Stimulated activated CD4-positive, alpha-beta T cell treated with anti-CD3 and anti-CD28 coated beads, Interleukin-1b, Interleukin-23, amount 100 ng/mL, for 24 hours (primary cell): ENCODE measurements around the gene LRP2.
"Not testable (repeated sequence)": the region's sequence is repeated elsewhere in the genome, so short reads cannot be mapped to it uniquely, and the experiment has no call there.

ENCODE experiments used
- DNase-seq, 4 experiments: peaks; one replicate each; pipeline ENCODE4 v3.0.0-alpha.2; 2020; ENCODE audit warnings: low read depth in 4 of 4, low spot score in 1 of 4

Gene LRP2

DNA sequence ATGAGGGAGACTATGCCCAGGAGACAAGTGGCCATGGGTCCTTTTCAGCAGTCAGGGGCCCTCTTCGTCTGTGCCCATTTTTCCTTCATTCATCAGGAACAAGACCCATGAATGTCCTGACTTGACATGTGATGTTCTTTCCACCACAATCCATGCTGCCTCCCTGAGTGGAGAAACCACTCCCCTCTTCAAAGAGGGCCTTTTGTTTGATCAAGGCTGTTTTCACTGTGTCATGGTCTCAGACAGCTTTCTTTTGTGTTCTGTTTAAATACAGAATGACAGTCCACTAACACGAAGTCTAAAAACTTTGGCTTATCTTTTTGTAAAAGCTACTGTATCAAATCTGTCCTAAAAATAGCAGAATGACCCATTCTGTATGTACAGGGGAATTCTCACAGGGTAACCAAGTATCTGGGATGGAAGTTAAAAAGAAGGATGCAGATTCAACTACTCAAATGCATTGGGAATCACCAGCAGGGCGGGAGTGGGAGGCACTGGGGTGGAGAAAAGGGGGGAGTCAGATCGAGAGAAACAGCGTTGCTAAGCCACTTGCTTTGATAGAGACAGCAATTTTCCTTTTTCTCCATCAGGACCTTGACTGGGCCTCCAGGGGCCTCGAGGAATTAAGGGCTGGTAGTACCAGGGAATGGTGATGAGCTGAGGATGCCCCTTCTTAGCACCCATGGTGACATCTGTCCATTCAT lies 13.9 kb downstream of the LRP2 start:
- DNase-seq, result no peak

GRCh38 chr2:169345486-169346437 lies 16.6 kb downstream of the LRP2 start:
- DNase-seq, result no peak

DNA sequence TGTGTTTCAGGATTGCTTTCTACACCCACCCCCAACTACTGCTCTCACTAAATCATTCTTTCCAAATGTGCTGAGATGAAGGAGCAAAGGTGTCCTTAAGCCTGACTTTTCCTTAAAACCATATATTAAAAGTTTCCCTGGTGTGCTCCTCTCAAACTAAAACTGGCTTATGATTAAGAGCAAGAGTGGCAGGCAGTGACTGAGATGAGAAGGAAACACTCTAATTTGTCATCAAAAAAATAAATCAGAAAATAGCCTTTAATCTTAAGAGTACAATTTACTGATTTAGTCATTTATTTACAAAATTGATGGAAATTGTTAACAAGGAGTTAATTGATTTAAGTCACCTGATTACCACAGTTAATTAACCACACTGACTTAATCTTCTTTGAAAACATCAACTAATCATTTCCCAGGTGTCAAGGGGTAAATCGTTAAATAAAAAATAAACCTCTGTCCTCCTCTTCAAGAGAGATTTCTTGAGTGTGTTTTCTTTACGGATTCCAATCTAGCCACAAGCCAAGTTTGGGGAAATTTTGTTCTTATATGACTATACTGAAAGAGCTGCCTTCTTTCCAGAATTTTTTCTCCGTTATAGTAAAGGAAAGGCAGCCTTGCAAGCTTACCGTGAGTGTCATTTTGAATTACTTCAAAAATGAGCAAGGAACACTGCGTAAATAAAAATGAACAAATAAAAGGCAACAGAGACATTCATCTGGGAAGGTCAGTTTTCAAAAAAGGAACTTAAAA lies 17.4 kb downstream of the LRP2 start:
- no peak for DNase-seq

- no peak for DNase-seq
Measured at GRCh38 chr2:169343202-169343601, 19.1 kb downstream of the LRP2 start.

DNA sequence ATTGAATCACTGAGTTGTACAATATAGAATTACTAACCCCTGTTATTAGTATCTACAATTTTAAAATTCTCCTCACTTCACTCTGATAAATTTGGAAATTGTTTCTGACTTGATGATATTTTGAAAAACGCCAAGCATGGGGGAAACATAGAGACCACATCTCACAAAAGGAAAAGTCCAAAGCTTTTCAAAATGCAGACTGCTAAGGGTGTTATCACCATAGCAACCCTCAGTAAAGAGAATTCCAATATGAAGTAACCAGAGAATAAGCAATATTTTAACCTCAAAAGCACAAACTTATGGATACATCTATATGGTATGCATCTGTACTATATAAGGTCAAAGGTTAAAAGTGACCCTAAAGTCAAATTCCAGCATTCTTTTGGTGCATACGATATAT lies 22.7 kb downstream of the LRP2 start:
- DNase-seq, result no peak

DNA sequence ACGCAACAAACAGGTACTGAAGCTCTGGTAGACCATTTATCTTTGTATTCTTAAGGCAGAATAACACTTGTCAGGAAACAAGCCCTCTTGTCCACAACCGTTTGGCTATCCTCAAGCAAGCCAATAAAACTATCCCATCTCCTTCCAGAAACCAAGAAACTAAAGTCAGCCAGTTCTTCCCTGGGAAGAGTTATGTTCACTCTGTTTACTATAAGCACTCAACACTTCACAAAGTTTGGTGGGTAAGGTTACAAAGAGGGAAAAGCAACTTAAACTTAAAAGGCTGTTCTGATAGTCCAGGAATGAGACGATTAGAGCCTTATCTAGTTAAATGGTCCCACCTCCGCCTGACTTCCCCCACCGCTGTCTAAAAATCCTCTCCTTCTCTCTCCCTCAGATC lies 25.6 kb downstream of the LRP2 start:
- no peak for DNase-seq

DNA sequence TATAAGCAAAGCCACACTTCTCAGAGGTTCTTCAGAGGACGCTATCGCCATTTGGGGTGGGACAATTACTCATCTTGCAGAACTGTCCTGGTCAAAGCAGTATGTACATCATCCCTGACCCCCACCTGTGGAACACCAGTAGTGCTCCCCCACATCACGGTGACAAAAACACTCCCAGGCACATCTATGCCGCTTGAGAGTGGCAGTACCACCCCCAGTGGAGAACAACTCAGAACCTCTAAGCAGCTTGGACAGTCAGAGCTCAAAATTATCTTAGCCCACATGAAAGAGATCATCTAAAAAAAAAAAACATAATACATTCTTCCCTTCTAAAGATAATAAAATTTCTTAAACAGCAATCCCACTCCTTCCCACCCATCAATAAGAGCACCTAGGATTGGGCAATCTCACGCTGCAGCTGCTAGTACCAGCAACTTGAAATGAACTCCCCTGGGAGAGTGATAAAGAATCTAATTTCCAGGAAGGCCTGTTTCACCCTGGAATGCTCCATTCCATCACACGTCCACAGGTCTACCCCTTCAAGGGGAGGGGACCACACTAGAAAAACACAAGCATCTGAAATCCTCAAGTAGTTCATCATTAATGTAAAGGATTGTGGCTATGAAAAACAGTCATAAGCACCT lies 31.7 kb downstream of the LRP2 start:
- DNase-seq, result no peak

DNA sequence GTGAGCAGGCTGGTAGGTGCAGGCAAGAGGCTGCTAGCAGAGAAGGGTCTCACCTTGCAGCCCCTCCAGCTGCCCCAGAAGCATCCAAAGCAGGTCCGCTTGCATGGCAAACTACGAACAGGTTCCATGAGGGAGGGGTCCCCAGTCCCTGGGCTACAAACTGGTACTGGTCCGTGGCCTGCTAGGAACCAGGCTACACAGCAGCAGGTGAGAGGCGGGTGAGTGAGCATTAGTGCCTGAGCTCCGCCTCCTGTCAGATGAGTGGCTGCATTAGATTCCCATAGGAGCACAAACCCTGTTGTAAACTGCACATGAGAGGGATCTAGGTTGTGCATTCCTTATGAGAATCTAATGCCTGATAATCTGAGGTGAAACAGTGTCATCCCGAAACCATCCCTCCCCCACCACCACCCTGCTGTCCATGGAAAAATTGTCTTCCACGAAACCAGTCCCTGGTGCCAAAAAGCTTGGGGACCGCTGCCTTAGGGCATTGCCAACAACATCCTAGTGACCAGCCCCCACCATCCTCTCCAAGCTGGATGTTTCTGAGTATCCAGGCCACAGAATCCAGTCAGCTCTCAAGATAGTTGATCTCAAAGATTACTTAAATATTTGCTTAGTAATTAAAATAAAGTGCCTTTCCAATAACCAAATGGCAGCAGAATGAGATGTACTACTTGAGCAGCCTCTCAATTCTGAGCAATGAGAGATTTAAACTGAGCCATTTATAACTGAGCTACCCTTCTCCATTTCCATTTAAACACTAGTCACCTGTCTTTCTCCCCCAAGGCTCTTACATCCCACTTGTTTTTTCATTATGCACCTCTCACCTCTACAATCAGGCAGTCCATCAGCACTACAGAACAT lies 32.4 kb downstream of the LRP2 start:
- no peak for DNase-seq

DNA sequence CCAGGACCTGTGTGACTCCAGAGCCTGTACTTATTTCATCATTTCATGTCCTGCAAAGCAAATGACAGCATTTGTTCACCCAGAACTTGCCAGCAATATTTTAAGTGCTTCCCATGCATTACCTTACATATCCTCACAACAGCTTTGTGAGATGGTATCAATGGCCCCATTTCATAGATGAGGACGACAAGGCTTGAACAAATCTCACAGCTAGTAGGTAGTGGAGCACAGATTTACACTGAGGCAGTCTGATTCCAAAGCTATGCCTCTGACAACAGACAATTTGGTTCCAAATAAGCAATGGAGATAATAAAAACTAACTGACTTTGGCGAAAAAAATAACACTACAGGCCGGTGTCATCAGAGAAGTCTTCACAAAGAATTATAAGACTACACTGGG lies 33.5 kb downstream of the LRP2 start:
- DNase-seq, result no peak

GRCh38 chr2:169327837-169328236 lies 34.5 kb downstream of the LRP2 start:
- DNase-seq, result not testable (repeated sequence)

GRCh38 chr2:169325886-169326285 lies 36.4 kb downstream of the LRP2 start:
- not testable (repeated sequence) for DNase-seq

DNA sequence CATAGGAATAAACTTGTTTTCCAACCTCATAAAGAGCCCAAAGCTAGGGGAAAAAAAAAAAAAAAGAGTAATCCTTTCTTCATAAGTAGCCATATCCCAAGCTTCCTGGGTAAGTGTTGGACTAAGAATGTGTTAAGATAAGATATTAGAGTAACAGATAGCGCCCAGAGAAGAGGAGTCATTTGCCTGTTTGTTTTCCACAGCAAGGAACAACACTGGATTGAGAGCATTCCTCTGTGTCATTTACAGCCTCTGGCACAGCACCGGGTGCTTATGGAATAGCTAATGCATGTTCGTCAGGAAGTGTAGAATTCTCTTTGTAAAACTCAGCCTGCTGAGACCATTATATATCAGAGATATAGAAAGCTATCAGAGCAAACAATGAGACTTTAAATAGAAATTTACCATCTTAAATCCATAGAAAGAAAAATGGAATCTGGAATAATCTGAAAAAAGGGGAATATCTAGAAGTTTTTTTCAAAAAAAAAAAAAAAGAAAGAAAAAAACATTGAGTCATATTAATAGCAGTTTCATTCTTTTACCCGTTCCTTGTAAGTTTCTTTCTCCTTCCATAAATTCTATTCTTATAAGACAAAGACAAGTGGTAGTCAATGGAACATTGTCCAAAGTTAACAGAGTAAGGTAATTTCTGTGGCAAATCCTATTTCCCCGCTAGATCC lies 37.6 kb downstream of the LRP2 start:
- DNase-seq, result no peak

DNA sequence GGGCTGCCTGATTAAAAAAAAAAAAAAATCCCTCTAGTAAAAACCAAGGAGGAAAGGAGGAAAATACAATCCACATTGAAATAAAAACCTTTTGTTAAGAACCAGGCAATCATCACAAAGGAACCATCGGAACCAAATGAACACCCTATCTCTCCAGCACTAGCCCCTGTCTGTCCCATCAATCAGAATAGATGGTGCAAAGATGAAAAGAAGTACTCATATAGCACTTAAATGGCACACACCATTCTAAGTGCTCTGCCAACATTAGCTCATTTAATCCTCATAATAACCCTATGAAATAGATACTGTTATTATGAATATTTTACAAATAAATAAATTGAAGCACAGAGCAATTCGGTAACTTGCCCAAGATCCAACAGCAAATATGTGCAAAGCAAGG lies 38.5 kb downstream of the LRP2 start:
- no peak for DNase-seq

- no peak for DNase-seq
Measured at GRCh38 chr2:169320561-169320960, 41.8 kb downstream of the LRP2 start.

GRCh38 chr2:169315357-169315756 lies 47.0 kb downstream of the LRP2 start:
- DNase-seq, result no peak

- DNase-seq, result not testable (repeated sequence)
Measured at GRCh38 chr2:169308349-169308748, 54.0 kb downstream of the LRP2 start.

DNA sequence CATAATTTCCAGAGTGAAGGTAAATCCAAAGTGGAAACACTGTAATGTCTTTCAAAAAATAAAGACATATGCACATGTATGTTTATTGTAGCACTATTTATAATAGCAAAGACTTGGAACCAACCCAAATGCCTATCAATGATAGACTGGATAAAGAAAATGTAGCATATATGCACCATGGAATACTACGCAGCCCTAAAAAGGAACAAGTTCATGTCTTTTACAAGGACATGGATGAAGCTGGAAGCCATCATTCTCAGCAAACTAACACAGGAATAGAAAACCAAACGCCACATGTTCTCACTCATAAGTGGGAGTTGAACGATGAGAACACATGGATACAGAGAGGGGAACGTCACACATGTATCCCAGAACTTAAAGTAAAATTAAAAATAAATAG lies 57.6 kb downstream of the LRP2 start:
- DNase-seq, result not testable (repeated sequence)

- DNase-seq, result no peak
Measured at GRCh38 chr2:169303579-169304305, 58.6 kb downstream of the LRP2 start.

DNA sequence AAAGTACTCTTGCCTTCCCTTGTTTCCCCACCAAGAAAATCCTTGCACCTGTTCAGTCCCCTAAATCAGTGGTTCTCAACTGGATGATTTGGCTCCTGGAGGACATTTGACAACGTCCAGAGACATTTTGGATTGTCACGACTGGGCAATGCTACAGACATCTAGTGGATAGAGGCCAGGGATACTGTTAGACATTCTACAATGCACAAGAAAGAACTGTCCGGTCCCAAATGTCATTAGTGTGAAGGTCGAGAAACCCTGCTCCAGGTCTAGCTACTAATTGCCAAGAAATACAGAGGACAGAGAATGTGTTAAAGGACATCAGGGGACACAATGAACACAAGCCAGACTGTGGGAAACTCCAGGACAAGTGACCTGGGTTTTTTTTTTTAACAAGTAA lies 60.0 kb downstream of the LRP2 start:
- no peak for DNase-seq
